ENCODE data around the gene RNU4-1.

GRCh38 chr12:120321382-120322202 is 28.6 kb upstream of the RNU4-1 start:
- no peak for TF ChIP-seq POLR2A (IDR thresholded peaks at IDR 0.05)
- TF ChIP-seq CTCF (IDR thresholded peaks at IDR 0.05): no peak

All from breast epithelium (tissue), 3 donors.